CD4-positive, alpha-beta T cell (primary cell): ENCODE measurements around the gene ABHD10. TPM values are rescaled to one million over a fixed set of nuclear protein-coding genes. Genes with fewer than 3 reads are reported as not detected.

Source experiments
- ATAC-seq: fragments of 200-7000 bp; cut with Tn5 transposase; one replicate; pipeline ENCODE4 v1.10.0; 2022; ENCODE audit warnings: mild to moderate bottlenecking; ENCODE audit not compliant: poor library complexity
- CTCF ChIA-PET: fragments of 350-600 bp; sonication (Branson Sonifier 250); formaldehyde crosslinking; loops from one replicate; lab custom pipeline; 2021; ENCODE audit warnings: antibody characterized with exemption, inconsistent platforms; lab: Charles Lee
- POLR2A ChIA-PET: fragments of 350-600 bp; sonication (Branson Sonifier 250); formaldehyde crosslinking; loops from one replicate; lab custom pipeline; 2021; ENCODE audit warnings: antibody characterized with exemption, inconsistent platforms; lab: Charles Lee
- DNase-seq, 14 experiments: peaks; one replicate each; pipeline ENCODE4 v3.0.0-alpha.2; 2013 to 2020; ENCODE audit warnings: mixed read lengths in 2 of 14
- H3K27ac ChIP-seq, 2 donors: one replicate each; pipeline versions ENCODE4 v1.5.1 to v1.7.0; 2013; ENCODE audit warnings: low read length in 2 of 2, low read depth in 1 of 2, mild to moderate bottlenecking in 1 of 2
- H3K27me3 ChIP-seq, 2 experiments: 1 replicate in 1 of 2; 2 replicates in 1 of 2; pipeline versions ENCODE4 v1.6.1 to v1.7.0; 2013; ENCODE audit warnings: low read length in 2 of 2, control low read depth in 1 of 2, mild to moderate bottlenecking in 1 of 2, moderate library complexity in 1 of 2; ENCODE audit not compliant: insufficient read depth in 2 of 2, control insufficient read depth in 1 of 2
- H3K36me3 ChIP-seq: one replicate; pipeline ENCODE4 v1.6.1; 2013; ENCODE audit warnings: low read length, control low read depth; ENCODE audit not compliant: insufficient read depth
- H3K4me1 ChIP-seq: one replicate; pipeline ENCODE4 v1.6.1; 2013; ENCODE audit warnings: low read length, control low read depth; ENCODE audit not compliant: insufficient read depth
- H3K4me3 ChIP-seq: one replicate; pipeline ENCODE4 v1.5.1; 2013; ENCODE audit warnings: mild to moderate bottlenecking, low read length, moderate library complexity
- H3K9me3 ChIP-seq, 2 experiments: 1 replicate in 1 of 2; 2 replicates in 1 of 2; pipeline versions ENCODE4 v1.6.1 to v1.7.0; 2013; ENCODE audit warnings: low read length in 2 of 2, mild to moderate bottlenecking in 2 of 2, control low read depth in 1 of 2, moderate library complexity in 1 of 2; ENCODE audit not compliant: control insufficient read depth in 1 of 2, insufficient read depth in 1 of 2
- H3K27ac Mint-ChIP-seq: one replicate; pipeline ENCODE4 v1.8.0; 2020; ENCODE audit warnings: mixed read lengths
- H3K27me3 Mint-ChIP-seq: one replicate; pipeline ENCODE4 v1.8.0; 2021; ENCODE audit warnings: mixed read lengths
- H3K36me3 Mint-ChIP-seq: one replicate; pipeline ENCODE4 v1.8.0; 2021; ENCODE audit warnings: low read depth, mixed read lengths
- H3K4me1 Mint-ChIP-seq: one replicate; pipeline ENCODE4 v1.8.0; 2021; ENCODE audit warnings: low read depth, mixed read lengths
- H3K4me3 Mint-ChIP-seq: one replicate; pipeline ENCODE4 v1.8.0; 2020; ENCODE audit warnings: mild to moderate bottlenecking, mixed read lengths
- H3K9me3 Mint-ChIP-seq: one replicate; pipeline ENCODE4 v1.8.0; 2020; ENCODE audit warnings: mixed read lengths
- intact Hi-C, 2 experiments: fragments of 100-400 bp; cut with DNase I in 1 of 2; cut with micrococcal nuclease in 1 of 2; formaldehyde crosslinking; loops; one replicate each; pipeline versions ENCODE4 v1.15.1 to v1.9.0; 2023 to 2025; cut with DNase I, micrococcal nuclease
- total RNA-seq, 174 experiments: library from RNA in 2 of 174; stranded (reverse) in 2 of 174; gene quantifications; one replicate each; pipeline ENCODE4 v1.2.3 and lab custom pipeline; 2021 to 2026
- TF ChIP-seq, protein P1 (sequence below): fragments of 200-600 bp; IDR thresholded peaks from one replicate; pipeline ENCODE4 v1.8.0; 2022; ENCODE audit warnings: antibody characterized with exemption, mild to moderate bottlenecking

The ABHD10 gene
- total RNA-seq, 2 experiments from 2014 or later: 28.2 to 32.5 TPM

DNA sequence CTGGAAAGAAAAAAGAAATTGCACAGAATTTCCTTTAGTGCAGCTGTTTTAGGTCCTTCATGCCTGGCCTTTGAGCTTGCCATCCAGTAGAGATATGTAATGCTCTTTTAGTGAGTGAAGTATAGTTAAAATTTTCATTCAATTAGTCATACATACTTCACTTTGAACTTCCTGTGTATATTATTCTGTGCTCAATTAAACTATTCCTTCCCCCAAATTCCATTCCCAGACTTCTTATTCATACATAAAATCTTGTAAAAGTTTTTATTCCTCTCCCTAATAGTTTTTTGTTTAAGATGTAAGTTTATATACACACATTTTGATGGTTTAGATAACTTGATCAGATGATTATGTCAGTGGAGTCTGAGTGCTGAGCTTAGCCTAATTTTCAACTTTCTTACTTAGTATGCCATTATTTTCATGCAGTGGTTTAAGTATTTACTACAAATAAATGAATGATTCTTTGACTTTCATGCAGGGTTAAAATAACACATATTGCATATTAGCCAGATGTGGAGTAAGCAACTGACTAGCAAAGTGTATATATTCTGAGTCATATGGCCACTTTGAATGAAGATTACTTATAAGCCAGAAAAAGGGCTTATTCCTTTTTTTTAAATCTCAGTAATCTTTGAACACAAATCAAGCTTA is 42.5 kb upstream of the ABHD10 start:
- Mint-ChIP-seq H3K27me3 (no peaks in the 10 kb centered on the region), H3K27ac (no peak overlapping the region), H3K4me1 (no peaks in the 10 kb centered on the region), H3K36me3 (no peaks in the 10 kb centered on the region), H3K9me3 (no peaks in the 10 kb centered on the region), H3K4me3 (no peak overlapping the region)
- DNase-seq: no peak
- H3K9me3 ChIP-seq: no peaks in the 10 kb centered on the region
- peaks cover 4% of the 10 kb centered on the region for H3K36me3 ChIP-seq
- CTCF ChIA-PET: interaction anchor here (1.8 kb wide), 1 partner anchor 11 kb away, joined by 4 read pairs; no protein-coding TSS in a partner anchor
- H3K27ac ChIP-seq: no peak overlapping the region
- TF ChIP-seq, protein P1, sequence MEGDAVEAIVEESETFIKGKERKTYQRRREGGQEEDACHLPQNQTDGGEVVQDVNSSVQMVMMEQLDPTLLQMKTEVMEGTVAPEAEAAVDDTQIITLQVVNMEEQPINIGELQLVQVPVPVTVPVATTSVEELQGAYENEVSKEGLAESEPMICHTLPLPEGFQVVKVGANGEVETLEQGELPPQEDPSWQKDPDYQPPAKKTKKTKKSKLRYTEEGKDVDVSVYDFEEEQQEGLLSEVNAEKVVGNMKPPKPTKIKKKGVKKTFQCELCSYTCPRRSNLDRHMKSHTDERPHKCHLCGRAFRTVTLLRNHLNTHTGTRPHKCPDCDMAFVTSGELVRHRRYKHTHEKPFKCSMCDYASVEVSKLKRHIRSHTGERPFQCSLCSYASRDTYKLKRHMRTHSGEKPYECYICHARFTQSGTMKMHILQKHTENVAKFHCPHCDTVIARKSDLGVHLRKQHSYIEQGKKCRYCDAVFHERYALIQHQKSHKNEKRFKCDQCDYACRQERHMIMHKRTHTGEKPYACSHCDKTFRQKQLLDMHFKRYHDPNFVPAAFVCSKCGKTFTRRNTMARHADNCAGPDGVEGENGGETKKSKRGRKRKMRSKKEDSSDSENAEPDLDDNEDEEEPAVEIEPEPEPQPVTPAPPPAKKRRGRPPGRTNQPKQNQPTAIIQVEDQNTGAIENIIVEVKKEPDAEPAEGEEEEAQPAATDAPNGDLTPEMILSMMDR: no peak
- H3K4me1 ChIP-seq: no peaks in the 10 kb centered on the region
- POLR2A ChIA-PET: no interaction called here
- ATAC-seq: no peak
- H3K27me3 ChIP-seq: no peaks in the 10 kb centered on the region
- no peak overlapping the region for H3K4me3 ChIP-seq
- intact Hi-C loops: no loop called here

DNA sequence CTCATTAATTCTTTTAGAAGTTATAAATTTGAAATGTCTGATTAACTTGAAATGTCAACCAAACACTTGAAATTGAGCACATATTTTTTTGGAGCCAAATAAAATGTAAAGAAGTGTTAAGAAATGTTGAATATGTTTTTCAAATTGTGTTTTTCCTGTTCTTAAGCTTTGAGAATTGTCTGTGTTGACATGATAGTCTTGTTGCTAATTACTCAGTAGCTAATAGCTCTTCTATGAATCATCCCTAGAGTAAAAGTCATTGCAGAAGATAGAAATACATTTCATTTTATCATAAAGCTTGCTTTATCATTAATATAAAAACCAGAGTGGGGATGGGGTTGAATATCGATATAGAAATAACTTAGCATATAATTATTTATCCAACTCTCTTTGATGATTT is 41.9 kb upstream of the ABHD10 start:
- no peak overlapping the region for H3K4me3 Mint-ChIP-seq
- ChIA-PET CTCF (interaction anchor here (1.8 kb wide), 1 partner anchor 11 kb away, joined by 4 read pairs; no protein-coding TSS in a partner anchor), POLR2A (no interaction called here)
- Histone ChIP-seq H3K4me1 (no peaks in the 10 kb centered on the region), H3K27me3 (no peaks in the 10 kb centered on the region), H3K36me3 (peaks cover 4% of the 10 kb centered on the region), H3K27ac (no peak overlapping the region), H3K9me3 (no peaks in the 10 kb centered on the region), H3K4me3 (no peak overlapping the region)
- H3K9me3 Mint-ChIP-seq: no peaks in the 10 kb centered on the region
- DNase-seq (no peak), ATAC-seq (no peak)
- H3K27ac Mint-ChIP-seq: no peak overlapping the region
- TF ChIP-seq, protein P1: no peak
- no peaks in the 10 kb centered on the region for H3K27me3 Mint-ChIP-seq
- H3K36me3 Mint-ChIP-seq: no peaks in the 10 kb centered on the region
- intact Hi-C loops: no loop called here
- no peaks in the 10 kb centered on the region for H3K4me1 Mint-ChIP-seq

DNA sequence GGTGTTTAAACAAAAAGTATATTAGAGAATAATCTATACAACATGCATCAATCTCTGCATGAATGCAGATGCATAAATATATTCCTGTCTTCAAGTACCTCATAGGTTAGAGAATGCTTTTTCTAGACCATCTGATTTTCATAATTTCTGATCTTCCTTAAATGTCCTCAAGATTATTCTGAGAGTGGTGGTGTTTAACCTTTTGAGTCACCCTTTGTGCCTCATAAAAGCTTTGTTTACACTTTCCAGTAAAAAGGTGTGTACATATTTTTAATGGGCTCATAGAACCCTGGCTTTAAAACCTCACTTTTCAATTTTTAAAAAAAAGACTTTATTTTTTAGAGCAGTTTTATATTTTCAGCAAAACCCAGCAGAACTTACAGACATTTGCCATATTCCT is 41.0 kb upstream of the ABHD10 start:
- H3K36me3 Mint-ChIP-seq: no peaks in the 10 kb centered on the region
- no peaks in the 10 kb centered on the region for H3K27me3 Mint-ChIP-seq
- ATAC-seq (no peak), DNase-seq (no peak)
- Histone ChIP-seq H3K36me3 (peaks cover 4% of the 10 kb centered on the region), H3K4me3 (no peak overlapping the region), H3K4me1 (no peaks in the 10 kb centered on the region), H3K9me3 (no peaks in the 10 kb centered on the region), H3K27me3 (no peaks in the 10 kb centered on the region), H3K27ac (no peak overlapping the region)
- ChIA-PET POLR2A (no interaction called here), CTCF (no interaction called here)
- no peaks in the 10 kb centered on the region for H3K9me3 Mint-ChIP-seq
- H3K4me1 Mint-ChIP-seq: no peaks in the 10 kb centered on the region
- no peak overlapping the region for H3K4me3 Mint-ChIP-seq
- TF ChIP-seq, protein P1: no peak
- intact Hi-C loops: no loop called here
- no peak overlapping the region for H3K27ac Mint-ChIP-seq
